Regular cardiac myocyte (primary cell): ENCODE data around the gene TMEM62. TPM values are rescaled to one million over a fixed set of nuclear protein-coding genes. Genes with fewer than 3 reads are reported as not detected.

Experiments
- total RNA-seq: library from RNA; depleted of rRNA; stranded (reverse); fragments of >200 nt; gene quantifications from 2 replicates; pipeline ENCODE4 v1.2.3, GENCODE V29; 2014

TMEM62 gene
- total RNA-seq: 12.7 and 18.9 TPM in 2 replicates

GRCh38 chr15:43133430-43134156, at the start of gene TMEM62:
TSS of gene TMEM62 (plus strand) at chr15:43133586. CDS start at chr15:43133803, 217 bp downstream.

GRCh38 chr15:43105778-43106485, 27.5 kb upstream of the TMEM62 start, which contains the start of gene UBR1:
TSS of gene UBR1 (minus strand) at chr15:43106038. CDS start at chr15:43106022, 16 bp downstream.

GRCh38 chr15:43185157-43186002, 52.0 kb downstream of the TMEM62 start, which contains the start of gene CCNDBP1:
TSS of gene CCNDBP1 (plus strand) at chr15:43185403. CDS start at chr15:43185499, 96 bp downstream.

GRCh38 chr15:43220991-43221403, 87.6 kb downstream of the TMEM62 start, which contains the start of gene EPB42:
TSS of gene EPB42 (minus strand) at chr15:43221018. CDS start at chr15:43220825, 193 bp downstream.

Other genes starting within 250 kb of the TMEM62 start
- gene TTBK2, start 212.8 kb upstream of the TMEM62 start, total RNA-seq: 6.5 and 10.1 TPM in 2 replicates
- 38.3 and 44.0 TPM in 2 replicates for gene UBR1, start 27.5 kb upstream of the TMEM62 start, total RNA-seq
- 92.2 and 97.2 TPM in 2 replicates for gene CCNDBP1, start 51.8 kb downstream of the TMEM62 start, total RNA-seq
- not detected in 2 replicates for gene EPB42, start 87.4 kb downstream of the TMEM62 start, total RNA-seq
- gene TGM5, start 133.3 kb downstream of the TMEM62 start, total RNA-seq: not detected in 2 replicates
- not detected in 2 replicates for gene TGM7, start 168.7 kb downstream of the TMEM62 start, total RNA-seq
- 7.0 and 12.3 TPM in 2 replicates for gene LCMT2, start 197.0 kb downstream of the TMEM62 start, total RNA-seq
- 15.5 and 17.4 TPM in 2 replicates for gene ZSCAN29, start 237.5 kb downstream of the TMEM62 start, total RNA-seq
- 12.1 and 12.5 TPM in 2 replicates for gene TUBGCP4, start 237.5 kb downstream of the TMEM62 start, total RNA-seq